ENCODE results near the gene PQBP1.

DNA sequence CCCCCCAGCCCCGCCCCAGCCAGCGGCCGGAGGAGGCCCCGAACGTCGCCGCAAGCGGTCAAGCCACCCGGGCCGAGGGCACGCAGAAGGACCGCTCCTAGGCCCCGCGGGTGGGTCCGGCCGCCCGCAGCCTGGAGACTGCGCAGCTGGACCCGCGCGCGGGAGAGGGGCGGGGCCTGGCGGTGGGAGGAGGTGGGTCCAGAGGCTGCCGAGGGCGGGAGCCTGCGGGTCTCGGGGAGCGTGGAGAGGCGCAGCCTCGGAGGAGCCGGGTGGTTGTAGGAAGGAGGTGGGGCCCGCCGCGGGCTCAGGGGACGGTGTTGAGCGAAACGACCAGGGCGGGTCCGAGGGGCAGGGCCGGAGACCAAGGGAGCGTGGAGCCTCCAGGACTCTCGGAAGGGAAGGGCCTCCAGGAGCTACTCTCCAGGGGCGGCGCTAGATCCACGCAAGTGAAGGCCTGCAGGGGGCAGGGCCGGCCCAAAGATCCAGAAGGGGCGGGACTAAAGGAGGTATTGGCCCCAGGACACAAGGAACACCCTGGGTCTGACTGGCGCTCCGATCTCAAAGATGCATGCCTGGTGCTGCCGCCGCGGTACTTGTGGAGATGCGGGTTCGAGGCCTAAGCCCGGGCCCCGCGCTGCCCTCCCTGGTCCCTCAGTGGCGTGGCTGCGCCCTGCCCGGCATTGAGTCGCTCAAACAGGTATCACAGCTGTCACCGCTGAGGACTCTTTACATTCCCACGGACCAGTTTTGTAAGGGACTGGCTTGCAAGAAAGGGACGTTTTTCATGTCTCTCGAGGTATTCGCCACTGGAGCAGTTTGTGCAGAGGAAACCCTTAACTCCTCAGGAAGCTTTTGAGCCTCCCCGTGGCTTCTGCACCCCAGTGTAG is 6.1 kb upstream of the PQBP1 start:
- TF ChIP-seq, protein P1, sequence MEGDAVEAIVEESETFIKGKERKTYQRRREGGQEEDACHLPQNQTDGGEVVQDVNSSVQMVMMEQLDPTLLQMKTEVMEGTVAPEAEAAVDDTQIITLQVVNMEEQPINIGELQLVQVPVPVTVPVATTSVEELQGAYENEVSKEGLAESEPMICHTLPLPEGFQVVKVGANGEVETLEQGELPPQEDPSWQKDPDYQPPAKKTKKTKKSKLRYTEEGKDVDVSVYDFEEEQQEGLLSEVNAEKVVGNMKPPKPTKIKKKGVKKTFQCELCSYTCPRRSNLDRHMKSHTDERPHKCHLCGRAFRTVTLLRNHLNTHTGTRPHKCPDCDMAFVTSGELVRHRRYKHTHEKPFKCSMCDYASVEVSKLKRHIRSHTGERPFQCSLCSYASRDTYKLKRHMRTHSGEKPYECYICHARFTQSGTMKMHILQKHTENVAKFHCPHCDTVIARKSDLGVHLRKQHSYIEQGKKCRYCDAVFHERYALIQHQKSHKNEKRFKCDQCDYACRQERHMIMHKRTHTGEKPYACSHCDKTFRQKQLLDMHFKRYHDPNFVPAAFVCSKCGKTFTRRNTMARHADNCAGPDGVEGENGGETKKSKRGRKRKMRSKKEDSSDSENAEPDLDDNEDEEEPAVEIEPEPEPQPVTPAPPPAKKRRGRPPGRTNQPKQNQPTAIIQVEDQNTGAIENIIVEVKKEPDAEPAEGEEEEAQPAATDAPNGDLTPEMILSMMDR (IDR thresholded peaks at IDR 0.05), result peak; percentile 60
- TF ChIP-seq EZH2 (IDR thresholded peaks at IDR 0.05; ENCODE audit: borderline replicate concordance, insufficient read depth, low read depth, low read length, poor library complexity, severe bottlenecking), result no peak
